GM18867 (cell line): ENCODE data around the gene SLC13A2.

Source experiments
- ATAC-seq: cut with Tn5 transposase; IDR thresholded peaks from one replicate; pipeline ENCODE4 v1.9.1; 2021; ENCODE audit warnings: mild to moderate bottlenecking, moderate library complexity; ENCODE audit not compliant: unreplicated experiment

Gene SLC13A2

GRCh38 chr17:28470914-28471366 is 2.5 kb upstream of the SLC13A2 start:
- no peak for ATAC-seq

- ATAC-seq, result no peak
Observed at GRCh38 chr17:28471531-28472342, 1.7 kb upstream of the SLC13A2 start.

- ATAC-seq, result no peak
Observed at GRCh38 chr17:28472871-28473497, 460 bp upstream of the SLC13A2 start.

- no peak for ATAC-seq
Observed at GRCh38 chr17:28474111-28474531, 677 bp downstream of the SLC13A2 start.

DNA sequence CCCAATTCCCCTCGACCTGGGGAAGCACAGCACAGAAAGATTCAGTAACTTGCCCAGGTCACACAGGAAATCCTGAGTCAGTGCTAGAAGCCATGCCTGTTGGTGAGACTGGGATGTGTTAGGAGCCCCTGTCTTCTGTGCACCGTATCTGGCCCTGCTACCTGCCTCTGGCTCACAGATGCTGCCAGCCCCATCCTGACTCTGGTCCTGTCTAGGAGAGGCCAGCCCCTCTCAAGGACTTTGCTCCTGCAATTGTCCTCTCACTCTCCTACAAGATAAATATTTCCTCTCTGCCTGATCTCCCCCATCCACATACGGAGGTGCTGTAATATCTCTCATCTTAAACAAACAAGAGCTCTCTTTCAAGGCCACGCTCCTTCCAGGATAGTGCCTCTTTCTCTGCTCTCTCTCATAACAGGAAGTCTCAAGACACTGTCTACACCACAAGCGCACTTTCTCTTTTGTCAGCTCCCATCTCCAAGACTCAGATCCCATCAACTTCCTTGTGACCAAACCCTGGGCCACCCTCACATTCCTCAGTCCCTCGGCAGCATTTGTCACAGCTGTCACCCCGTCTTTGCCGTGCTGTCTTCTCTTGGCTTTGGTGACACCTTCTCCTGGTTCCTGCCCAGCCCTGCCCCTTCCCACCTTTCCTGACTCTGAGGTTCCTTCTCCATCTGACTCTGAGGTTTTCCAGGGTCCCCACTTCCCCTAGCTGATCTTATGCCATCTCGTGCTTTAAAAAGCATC is 1.9 kb downstream of the SLC13A2 start:
- ATAC-seq, result no peak

DNA sequence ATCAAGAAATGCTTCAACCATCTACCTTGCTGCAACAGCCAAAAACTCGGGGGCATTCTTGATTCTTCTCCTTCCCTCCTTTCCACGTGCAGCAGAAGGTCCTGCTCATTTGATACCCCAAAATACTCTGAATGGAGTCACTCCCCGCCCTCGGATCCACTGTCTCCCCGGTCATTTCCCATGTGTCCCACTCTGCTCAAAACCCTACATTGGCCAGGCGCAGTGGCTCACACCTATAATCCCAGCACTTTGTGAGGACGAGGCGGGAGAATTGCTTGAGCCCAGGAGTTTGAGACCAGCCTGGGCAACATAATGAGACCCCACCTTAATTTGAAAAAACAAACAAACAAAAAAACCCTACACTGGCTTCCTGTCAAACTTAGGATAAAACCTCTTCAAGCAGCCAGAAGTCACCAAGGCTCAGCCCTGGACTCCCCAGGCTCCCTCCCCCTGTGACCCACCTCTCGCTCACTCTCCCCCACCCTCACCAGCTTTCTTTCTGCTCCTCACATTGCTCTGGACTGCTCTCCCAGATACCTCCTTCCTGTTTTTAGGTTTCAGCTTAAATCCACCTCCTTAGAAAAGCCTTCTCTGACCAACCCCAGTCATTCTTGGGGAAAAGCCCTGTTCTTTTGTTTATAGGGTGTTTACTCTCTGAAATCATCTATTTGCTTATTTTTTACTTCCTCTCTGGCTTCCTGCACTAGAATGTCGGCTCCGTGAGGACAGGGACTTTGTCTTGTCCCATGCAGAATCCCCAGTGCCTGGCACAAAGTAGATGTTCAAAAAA is 2.8 kb downstream of the SLC13A2 start:
- ATAC-seq, result no peak

DNA sequence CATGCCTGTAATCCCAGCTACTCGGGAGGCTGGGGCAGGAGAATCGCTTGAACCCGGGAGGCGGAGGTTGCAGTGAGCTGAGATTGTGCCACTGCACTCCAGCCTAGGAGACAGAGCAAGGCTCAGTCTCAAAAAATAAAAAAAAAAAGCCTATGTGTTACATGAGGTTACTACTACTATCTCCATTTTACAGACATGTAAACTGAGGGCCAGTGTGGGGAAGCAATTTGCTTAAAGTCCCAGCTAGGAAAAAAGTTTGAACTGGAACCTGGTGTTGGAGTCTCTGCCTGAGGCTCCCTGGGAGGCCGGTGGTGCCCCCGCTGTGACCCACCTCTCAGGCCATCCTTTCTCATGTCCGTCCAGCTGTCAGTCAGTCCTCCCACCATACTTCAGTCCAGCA is 4.5 kb downstream of the SLC13A2 start:
- ATAC-seq, result no peak

GRCh38 chr17:28478712-28479615 is 5.5 kb downstream of the SLC13A2 start:
- ATAC-seq, result no peak

DNA sequence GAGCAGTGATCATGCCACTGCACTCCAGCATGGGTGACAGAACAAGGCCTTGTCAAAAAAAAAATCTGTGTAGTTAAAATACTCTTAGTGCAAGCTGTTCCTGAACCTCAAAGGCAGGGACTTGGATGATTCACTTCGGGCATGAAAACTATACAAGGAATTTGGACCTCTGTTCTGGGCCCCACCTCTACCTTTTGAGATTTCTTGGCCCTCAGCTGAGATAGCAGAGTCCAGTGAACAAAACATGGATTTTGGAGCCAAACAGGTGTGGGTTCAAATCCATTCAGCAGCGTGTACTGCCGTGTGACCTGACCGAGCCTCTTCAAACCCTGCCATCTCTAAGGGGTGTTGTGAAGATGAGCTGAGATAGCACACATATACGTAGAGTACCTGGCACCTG is 6.8 kb downstream of the SLC13A2 start:
- ATAC-seq, result no peak

- ATAC-seq, result no peak
Observed at GRCh38 chr17:28480799-28481571, 7.5 kb downstream of the SLC13A2 start.

DNA sequence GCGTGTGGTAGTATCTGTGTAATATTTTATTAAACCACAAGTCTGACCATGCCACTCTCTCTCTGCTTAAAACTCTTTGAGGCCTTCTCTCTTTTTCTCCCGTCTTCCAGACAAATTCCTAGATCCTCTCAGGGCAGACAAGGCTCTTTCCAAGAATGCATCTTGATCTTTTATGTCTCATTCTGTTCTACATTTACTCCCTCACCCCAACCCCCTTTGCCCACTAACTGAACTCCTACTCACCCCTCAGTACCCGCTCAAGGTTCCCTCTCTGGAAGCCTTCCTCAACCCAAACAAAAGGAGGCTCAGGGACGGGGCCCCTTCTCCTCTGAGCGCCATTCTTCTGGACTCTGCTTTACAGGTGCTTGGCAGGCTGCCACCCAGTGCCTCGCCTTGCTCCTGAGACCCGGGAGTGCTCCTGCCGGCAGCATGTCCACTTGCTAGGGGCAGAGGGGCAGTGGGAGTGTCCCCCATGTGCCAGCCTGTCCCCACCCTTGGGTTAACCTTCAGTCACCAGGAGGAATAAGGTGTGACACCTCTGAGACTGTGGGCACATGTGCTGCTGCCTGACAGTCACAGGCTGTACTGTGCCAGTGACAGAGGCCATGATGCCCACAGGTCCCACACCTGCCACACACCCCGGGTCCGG is 9.2 kb downstream of the SLC13A2 start:
- ATAC-seq, result no peak

- ATAC-seq, result peak; percentile 93
Observed at GRCh38 chr17:28484296-28484695, 10.9 kb downstream of the SLC13A2 start.

DNA sequence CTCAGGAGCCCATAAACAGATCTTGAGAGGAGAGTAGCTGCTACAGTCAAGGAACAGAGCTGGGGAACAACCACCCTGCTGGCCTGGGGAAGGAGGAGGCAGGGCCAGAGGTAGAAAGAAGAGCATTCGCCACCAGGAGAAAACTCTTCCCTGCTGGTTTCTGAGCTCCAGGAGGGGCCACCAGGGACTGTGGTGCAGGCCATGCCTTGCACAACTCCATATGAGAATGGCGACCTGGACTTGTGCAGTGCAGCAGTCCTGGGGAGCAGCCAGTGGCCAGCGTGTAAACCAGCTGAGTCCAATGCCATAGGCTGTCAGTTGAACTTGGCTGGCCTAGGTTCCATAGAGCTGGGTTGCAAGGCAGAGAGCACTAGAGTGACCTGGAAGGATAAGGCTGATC is 11.6 kb downstream of the SLC13A2 start:
- ATAC-seq, result no peak

- no peak for ATAC-seq
Observed at GRCh38 chr17:28487881-28488532, 14.6 kb downstream of the SLC13A2 start.

DNA sequence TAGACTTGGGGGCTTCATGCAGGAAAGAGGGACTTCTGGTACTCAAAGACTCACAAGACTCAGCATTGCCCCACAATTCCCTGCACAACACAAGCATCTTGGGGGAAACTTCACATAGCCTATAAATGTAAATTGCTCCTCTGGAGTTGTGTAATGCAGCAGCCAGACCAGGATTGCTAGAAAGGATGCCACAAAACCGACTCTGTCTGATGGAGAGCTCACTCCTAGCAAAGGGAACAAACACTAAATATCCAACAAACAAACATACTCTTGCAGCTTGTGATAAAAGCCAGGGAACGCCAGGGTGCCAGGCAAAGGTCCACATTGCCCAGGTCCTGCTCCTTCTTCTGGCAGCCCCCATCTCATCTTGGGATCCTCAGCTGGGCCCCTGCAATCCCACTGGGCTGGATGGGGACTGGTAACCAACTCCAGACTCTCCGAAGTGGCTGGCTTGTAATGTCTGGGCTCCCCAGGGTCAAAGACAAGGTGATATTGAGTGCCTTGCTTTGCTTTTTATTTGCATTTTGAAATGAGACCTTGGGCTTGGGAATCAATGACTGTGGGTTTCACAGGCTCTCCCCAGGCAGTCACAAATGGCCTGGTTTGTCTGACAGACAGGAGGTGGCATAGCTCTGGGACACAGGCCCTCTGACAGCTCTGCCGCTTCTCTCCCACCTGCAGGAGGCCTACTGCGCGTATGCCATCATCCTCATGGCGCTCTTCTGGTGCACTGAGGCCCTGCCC is 15.3 kb downstream of the SLC13A2 start:
- no peak for ATAC-seq

DNA sequence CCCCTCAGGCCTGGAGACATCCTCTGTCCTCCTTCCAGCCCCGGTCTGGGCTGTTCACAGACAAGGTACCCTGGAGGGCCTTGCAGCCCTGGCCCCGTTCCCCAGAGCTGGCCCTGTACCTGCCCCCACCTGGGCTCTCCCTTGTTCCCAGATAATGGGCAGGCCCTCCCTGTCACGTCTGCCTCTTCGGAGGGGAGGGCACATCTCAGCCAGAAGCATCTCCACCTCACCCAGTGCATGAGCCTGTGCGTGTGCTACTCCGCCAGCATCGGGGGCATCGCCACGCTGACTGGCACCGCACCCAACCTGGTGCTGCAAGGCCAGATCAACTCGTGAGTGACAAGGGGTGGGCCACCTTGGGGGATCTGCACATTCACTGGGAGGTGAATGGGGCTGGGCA is 17.8 kb downstream of the SLC13A2 start:
- no peak for ATAC-seq

GRCh38 chr17:28491860-28492259 is 18.4 kb downstream of the SLC13A2 start:
- ATAC-seq, result no peak
